ENCODE measurements around the gene CSF3R.

CSF3R gene

GRCh38 chr1:36455386-36455785 is 27.3 kb downstream of the CSF3R start:
- no peak for DNase-seq

GRCh38 chr1:36453600-36454388 is 28.9 kb downstream of the CSF3R start:
- no peak for DNase-seq

- no peak for DNase-seq
These were observed 29.7 kb downstream of the CSF3R start for GRCh38 chr1:36453051-36453450.

- DNase-seq, result no peak
These were observed 31.8 kb downstream of the CSF3R start for GRCh38 chr1:36450919-36451305.

- peak; percentile 84 for DNase-seq
These were observed 32.3 kb downstream of the CSF3R start, which contains the start of gene OSCP1 for GRCh38 chr1:36450270-36450918. TSS of gene OSCP1 (minus strand) at chr1:36450451. CDS start at chr1:36450369, 82 bp downstream.

GRCh38 chr1:36448530-36449056 is 34.1 kb downstream of the CSF3R start:
- DNase-seq, result no peak

GRCh38 chr1:36447450-36447849 is 35.3 kb downstream of the CSF3R start:
- no peak for DNase-seq

- DNase-seq, result no peak
These were observed 36.0 kb downstream of the CSF3R start for GRCh38 chr1:36446746-36447145.

GRCh38 chr1:36446271-36446670 is 36.4 kb downstream of the CSF3R start:
- DNase-seq, result no peak

- DNase-seq, result no peak
These were observed 39.4 kb downstream of the CSF3R start for GRCh38 chr1:36443297-36443696.

- DNase-seq, result no peak
These were observed 40.4 kb downstream of the CSF3R start for GRCh38 chr1:36442337-36442736.

GRCh38 chr1:36440646-36441045 is 42.1 kb downstream of the CSF3R start:
- DNase-seq, result no peak

- DNase-seq, result no peak
These were observed 42.7 kb downstream of the CSF3R start for GRCh38 chr1:36440044-36440443.

- no peak for DNase-seq
These were observed 44.0 kb downstream of the CSF3R start for GRCh38 chr1:36438715-36439114.

- DNase-seq, result no peak
These were observed 45.9 kb downstream of the CSF3R start for GRCh38 chr1:36436821-36437220.

GRCh38 chr1:36433102-36433501 is 49.6 kb downstream of the CSF3R start:
- DNase-seq, result no peak

GRCh38 chr1:36432616-36433015 is 50.1 kb downstream of the CSF3R start:
- DNase-seq, result no peak

- DNase-seq, result no peak
These were observed 56.9 kb downstream of the CSF3R start for GRCh38 chr1:36425791-36426190.

- no peak for DNase-seq
These were observed 61.1 kb downstream of the CSF3R start for GRCh38 chr1:36421649-36422048.

GRCh38 chr1:36420836-36421317 is 61.8 kb downstream of the CSF3R start:
- peak; percentile 91 for DNase-seq

- no peak for DNase-seq
These were observed 62.3 kb downstream of the CSF3R start for GRCh38 chr1:36420409-36420808.

- no peak for DNase-seq
These were observed 63.1 kb downstream of the CSF3R start for GRCh38 chr1:36419569-36419968.

GRCh38 chr1:36419140-36419539 is 63.6 kb downstream of the CSF3R start:
- DNase-seq, result no peak

- no peak for DNase-seq
These were observed 64.8 kb downstream of the CSF3R start for GRCh38 chr1:36417931-36418330.

Measured in activated CD8-positive, alpha-beta memory T cell treated with anti-CD3 and anti-CD28 coated beads, Interleukin-2, amount 50 U/mL, for 4 hours (primary cell).